Measurements from ENCODE around the gene POLR2H.

GRCh38 chr3:184333190-184333589 lies 28.3 kb upstream of the POLR2H start:
- no peak for TF ChIP-seq POLR2A (IDR thresholded peaks at IDR 0.05)
- no peak for TF ChIP-seq CTCF (IDR thresholded peaks at IDR 0.05)
- TF ChIP-seq EP300 (IDR thresholded peaks at IDR 0.05): no peak

Data from ovary (tissue), 3 donors.